NCI-H345 (cell line): ENCODE data around the gene SMCO4.

Source experiments
- DNase-seq: peaks from one replicate; lab custom pipeline; 2025; lab: John Stamatoyannopoulos, UW

The SMCO4 gene

GRCh38 chr11:93504110-93505095, 38.8 kb downstream of the SMCO4 start:
- DNase-seq = peak; percentile 33

GRCh38 chr11:93501856-93502255, 41.3 kb downstream of the SMCO4 start:
- no peak for DNase-seq

GRCh38 chr11:93500759-93501158, 42.4 kb downstream of the SMCO4 start:
- DNase-seq = no peak

DNA sequence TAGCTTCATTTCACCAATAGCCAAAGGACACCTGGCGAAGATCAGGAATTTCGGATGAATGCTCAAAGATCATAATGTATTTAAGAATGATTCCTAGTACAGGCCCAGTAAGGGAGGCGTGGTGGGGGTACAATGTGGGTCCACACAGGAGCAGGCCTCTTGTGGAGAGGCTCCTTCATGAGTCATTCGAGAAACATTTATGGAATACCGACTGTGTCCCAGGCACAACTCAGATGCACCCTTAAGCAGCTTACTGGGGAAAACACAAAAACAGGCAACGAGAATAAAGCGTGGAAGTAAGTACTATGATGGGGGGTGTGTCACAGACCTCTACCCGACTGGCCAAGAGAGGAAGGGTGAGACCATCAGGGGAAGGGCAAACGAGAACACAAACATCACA, 44.5 kb downstream of the SMCO4 start:
- DNase-seq = no peak

DNA sequence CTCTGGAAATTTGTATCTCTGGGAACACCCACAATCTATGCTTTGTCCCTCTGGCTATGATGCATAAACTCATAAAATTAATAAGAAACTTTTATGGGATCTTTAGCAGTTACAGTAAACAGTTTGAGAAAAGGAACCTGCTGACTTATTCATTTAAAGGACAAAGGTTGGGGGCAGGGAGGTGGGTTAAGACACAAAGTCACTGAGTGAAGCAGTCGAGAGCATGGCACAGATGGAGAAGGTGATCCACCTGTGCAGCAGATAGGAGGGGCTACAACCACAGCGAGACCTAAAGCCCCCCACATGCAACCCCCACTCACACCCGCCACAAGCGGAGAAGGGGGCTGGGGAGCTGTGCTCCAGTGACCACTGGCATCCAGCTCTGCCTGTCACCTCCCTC, 45.0 kb downstream of the SMCO4 start:
- DNase-seq = no peak

DNA sequence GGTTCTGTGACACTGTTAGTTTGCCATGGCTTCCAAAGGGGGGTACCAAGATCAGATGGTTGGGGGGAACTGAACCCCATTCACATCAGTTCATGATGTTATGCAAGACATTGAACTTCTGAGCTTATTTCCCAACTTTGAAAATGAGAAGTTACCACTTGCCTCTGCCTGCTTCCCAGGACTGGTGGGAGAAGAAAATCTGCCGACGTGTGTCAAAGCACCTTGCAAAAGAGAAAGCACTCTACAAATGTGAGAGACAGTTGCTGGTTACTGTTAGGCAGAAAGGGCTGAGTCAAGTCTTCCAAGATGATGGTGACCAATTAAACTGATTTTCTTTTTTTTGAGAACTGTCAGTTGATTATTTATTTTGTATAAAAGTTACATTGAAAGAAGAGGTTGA, 45.6 kb downstream of the SMCO4 start:
- no peak for DNase-seq

DNA sequence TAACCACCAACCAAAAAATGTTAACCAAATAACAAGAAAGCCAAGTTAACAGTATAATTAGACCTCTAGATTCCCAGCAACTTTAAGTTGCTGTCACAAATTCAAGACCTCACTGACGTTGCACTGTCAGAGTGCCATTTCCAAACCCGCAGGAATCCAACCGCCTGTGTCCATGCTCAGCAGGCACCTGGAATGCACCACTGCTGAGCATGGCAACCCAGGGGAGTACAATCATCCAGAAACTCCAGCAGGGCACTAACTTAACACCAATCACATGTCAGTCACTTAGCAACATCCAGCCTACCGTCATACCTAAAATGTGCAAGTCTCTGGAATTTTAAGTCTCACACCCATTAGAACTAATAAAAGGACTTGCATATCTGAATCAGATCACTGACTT, 48.8 kb downstream of the SMCO4 start:
- no peak for DNase-seq

GRCh38 chr11:93493252-93493897, 49.8 kb downstream of the SMCO4 start:
- no peak for DNase-seq

DNA sequence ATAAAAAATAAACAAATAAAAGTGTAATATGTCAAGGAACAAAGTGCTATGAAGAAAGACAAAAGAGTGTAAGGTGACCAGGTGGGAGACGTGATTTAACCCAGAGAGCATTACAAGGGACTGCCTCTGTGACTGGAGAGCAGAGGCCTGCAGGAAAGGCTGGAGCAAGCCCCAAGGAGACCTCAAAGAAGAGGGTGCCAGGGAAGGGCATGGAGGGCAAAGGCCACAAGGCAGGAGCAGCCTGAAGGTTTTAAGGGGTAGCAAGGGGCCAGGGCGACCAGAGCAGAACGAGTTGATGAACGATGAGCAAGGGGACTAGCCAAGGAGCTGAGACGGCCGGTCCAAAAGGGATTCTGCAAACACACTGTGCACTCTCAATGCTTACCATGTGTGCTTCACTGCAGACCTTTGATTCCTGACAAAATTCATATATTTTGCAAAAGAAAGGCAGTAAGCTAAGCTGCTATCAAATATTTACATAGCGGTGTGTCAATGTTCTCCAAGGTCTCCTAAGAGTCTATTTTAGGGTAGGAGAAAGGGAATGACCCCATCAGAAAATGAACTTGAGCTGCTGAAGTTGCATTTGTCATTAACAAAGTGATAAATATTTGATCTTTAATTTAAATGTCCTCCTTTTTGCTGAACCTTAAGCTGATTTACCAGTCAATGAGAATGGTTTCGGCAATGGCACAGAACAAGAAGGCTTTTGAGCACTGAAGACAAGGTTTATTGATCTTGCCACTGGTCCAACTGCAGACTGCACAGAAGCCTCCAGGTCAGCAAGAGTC, 50.5 kb downstream of the SMCO4 start:
- DNase-seq = no peak

DNA sequence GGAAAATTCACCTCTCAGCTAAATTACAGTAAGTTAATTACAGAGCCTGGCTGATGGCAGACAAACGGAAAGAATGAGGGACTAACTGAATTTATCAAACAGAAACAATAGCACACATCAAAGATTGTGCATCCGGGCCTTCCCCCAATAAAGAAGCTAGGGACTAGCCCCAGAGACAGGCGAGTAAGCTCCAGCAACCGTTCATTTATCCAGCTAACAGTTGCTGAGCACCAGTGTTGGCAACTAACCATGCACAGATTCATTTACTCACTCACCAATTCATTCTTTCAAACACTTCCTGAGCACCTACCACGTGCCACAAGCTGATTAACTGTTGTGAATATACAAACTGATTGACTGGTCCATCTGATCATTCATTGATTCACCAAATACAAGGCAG, 51.2 kb downstream of the SMCO4 start:
- DNase-seq = no peak

GRCh38 chr11:93490996-93491618, 52.1 kb downstream of the SMCO4 start:
- DNase-seq = no peak

DNA sequence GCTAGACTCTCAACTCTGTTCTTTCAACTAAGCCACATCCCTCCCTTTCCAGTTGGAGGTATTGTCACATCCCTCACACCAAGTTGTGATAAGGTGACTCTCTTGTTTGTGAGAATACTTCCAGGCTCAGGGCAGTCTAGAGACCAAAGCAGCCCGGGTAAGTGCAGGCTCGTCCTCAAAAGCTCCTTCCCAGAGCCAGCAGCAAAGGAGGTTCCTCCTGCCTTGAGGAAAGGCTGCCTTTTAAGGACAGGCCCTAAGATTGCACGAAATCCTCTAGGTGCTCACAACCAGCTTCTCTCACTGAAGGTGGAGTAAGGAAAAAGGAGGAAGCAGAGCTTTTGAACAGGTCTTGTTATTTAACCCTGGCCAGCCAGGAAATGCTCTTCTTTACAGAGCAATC, 53.4 kb downstream of the SMCO4 start:
- DNase-seq = no peak

GRCh38 chr11:93487032-93487483, 56.1 kb downstream of the SMCO4 start:
- peak; percentile 25 for DNase-seq

DNA sequence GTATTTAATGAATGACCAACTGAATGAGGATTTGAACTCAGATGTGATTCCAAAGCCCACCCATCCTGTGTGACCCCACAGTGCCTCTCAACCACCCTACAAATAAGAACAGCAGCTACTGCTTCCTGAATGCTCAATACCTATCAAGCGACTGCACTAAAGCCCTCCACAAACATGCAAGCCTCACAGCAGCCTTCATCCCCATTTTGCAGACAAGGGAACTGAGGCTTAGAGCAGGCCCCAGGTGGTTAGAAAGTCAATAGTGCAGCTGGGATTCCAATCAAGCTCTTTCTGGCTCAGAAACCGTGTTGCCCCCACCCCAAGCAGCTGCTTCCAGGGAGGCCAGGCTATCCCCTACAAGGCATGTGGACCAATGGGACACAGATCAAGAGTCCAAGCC, 57.2 kb downstream of the SMCO4 start:
- DNase-seq = no peak

GRCh38 chr11:93484716-93485115, 58.5 kb downstream of the SMCO4 start:
- no peak for DNase-seq

GRCh38 chr11:93482556-93482955, 60.6 kb downstream of the SMCO4 start:
- no peak for DNase-seq

DNA sequence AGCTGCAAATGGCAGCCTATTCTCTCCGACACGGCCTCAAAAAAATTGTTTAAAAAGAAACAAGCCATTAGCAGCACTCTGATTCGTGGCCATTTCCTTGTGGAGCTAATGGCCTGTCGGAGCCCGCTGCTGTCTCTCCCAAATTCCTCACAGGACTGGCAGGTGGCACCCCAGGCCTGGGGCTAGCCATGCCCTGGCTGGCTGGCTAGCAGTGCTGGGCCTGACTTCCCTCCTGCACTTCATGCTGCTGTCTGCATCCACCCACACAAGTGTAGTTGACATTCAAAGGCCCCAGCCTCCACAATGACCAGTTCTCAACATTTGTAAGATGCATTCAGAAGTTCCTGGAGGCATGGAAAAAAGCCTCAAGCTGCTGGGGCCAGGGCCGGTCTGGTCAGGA, 61.5 kb downstream of the SMCO4 start:
- DNase-seq = no peak

DNA sequence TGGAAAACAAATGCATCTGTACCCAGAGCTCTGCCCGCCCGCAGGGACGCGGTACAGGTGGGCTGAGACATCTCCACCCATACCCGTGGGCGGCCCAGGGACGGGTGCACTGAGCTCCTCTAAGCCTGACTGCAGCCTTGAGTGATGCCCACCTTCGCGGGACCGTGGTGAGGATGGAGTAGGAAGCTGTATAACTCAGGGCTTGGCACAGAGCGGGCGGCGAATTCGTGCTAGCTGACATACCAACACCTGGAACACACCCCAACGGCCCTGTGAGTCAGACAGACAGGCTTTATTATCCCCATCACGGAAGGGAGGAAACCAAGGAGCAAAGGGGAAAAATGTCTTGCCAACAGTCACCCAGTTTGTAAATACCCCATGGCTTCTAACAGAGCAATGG, 61.9 kb downstream of the SMCO4 start:
- no peak for DNase-seq

GRCh38 chr11:93480756-93481155, 62.4 kb downstream of the SMCO4 start:
- no peak for DNase-seq

GRCh38 chr11:93480256-93480655, 62.9 kb downstream of the SMCO4 start:
- DNase-seq = no peak

- no peak for DNase-seq
These were observed 64.3 kb downstream of the SMCO4 start for GRCh38 chr11:93478841-93479240.

- no peak for DNase-seq
These were observed 65.4 kb downstream of the SMCO4 start for GRCh38 chr11:93477684-93478234.
